Liver (tissue), 3 donors: ENCODE results near the gene KTN1.

Experiments
- ATF3 ChIP-seq: IDR thresholded peaks from 2 replicates; pipeline ENCODE4 v1.6.1; 2016; ENCODE audit warnings: antibody characterized with exemption
- EGR1 ChIP-seq, 2 donors: IDR thresholded peaks; 2 replicates each; pipeline ENCODE4 v1.6.1; 2016 to 2018; ENCODE audit warnings: antibody characterized with exemption in 2 of 2, low read depth in 2 of 2
- HNF4G ChIP-seq: IDR thresholded peaks from 2 replicates; pipeline ENCODE4 v1.6.1; 2016; ENCODE audit warnings: antibody characterized with exemption
- JUND ChIP-seq, 2 donors: IDR thresholded peaks; 2 replicates each; pipeline ENCODE4 v1.6.1; 2016; ENCODE audit warnings: antibody characterized with exemption in 2 of 2
- RAD21 ChIP-seq, 2 donors: IDR thresholded peaks; 2 replicates each; pipeline ENCODE4 v1.6.1; 2016; ENCODE audit warnings: antibody characterized with exemption in 2 of 2, mild to moderate bottlenecking in 2 of 2
- SP1 ChIP-seq: IDR thresholded peaks from 2 replicates; pipeline ENCODE4 v1.6.1; 2018; ENCODE audit warnings: antibody characterized with exemption, mild to moderate bottlenecking
- TAF1 ChIP-seq: conservative IDR thresholded peaks from 2 replicates; pipeline ENCODE4 v1.6.1; 2016; ENCODE audit warnings: antibody characterized with exemption, mild to moderate bottlenecking
- TF ChIP-seq, protein P1 (sequence below): fragments of 150-350 bp; IDR thresholded peaks from 2 replicates; pipeline ENCODE4 v1.5.1; 2017; ENCODE audit warnings: improper control_type of control experiment, low read depth, low read length; ENCODE audit not compliant: missing input control
- TF ChIP-seq, protein P2 (sequence below): IDR thresholded peaks from 2 replicates; pipeline ENCODE4 v1.6.1; 2016; ENCODE audit warnings: antibody characterized with exemption
- TF ChIP-seq, protein P3 (sequence below): IDR thresholded peaks from 2 replicates; pipeline ENCODE4 v1.6.1; 2016; ENCODE audit warnings: antibody characterized with exemption, mild to moderate bottlenecking
- donor health status: healthy.
- donor health status: healthy.

DNA sequence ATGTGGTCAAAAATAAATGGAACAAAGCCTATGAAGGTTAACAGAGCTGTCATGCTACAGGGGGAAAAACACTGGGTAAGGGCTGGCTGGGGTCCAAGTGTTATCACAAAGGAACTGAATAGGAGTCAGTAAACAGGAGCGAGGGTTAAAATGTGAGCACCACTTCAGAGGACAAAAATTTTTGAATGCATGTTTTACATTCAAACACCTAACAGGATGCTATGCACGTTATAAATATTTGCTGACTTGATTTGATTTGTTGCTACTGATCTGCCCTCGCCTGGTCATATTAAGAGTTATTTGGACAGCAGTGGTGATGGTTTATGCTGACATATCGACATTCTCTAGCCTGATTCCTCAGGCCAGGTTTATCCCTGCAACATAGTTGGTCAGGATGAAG lies 7.4 kb upstream of the KTN1 start:
- TF ChIP-seq, protein P1, sequence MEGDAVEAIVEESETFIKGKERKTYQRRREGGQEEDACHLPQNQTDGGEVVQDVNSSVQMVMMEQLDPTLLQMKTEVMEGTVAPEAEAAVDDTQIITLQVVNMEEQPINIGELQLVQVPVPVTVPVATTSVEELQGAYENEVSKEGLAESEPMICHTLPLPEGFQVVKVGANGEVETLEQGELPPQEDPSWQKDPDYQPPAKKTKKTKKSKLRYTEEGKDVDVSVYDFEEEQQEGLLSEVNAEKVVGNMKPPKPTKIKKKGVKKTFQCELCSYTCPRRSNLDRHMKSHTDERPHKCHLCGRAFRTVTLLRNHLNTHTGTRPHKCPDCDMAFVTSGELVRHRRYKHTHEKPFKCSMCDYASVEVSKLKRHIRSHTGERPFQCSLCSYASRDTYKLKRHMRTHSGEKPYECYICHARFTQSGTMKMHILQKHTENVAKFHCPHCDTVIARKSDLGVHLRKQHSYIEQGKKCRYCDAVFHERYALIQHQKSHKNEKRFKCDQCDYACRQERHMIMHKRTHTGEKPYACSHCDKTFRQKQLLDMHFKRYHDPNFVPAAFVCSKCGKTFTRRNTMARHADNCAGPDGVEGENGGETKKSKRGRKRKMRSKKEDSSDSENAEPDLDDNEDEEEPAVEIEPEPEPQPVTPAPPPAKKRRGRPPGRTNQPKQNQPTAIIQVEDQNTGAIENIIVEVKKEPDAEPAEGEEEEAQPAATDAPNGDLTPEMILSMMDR, result no peak
- TF ChIP-seq JUND (IDR thresholded peaks at IDR 0.05) (no peak), EGR1 (IDR thresholded peaks at IDR 0.05; ENCODE audit: low read depth in 2 of 2) (no peak), HNF4G (no peak), SP1 (no peak), TAF1 (no peak), ATF3 (no peak), RAD21 (IDR thresholded peaks at IDR 0.05) (no peak)
- TF ChIP-seq, protein P2, sequence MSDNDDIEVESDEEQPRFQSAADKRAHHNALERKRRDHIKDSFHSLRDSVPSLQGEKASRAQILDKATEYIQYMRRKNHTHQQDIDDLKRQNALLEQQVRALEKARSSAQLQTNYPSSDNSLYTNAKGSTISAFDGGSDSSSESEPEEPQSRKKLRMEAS, result no peak
- TF ChIP-seq, protein P3, sequence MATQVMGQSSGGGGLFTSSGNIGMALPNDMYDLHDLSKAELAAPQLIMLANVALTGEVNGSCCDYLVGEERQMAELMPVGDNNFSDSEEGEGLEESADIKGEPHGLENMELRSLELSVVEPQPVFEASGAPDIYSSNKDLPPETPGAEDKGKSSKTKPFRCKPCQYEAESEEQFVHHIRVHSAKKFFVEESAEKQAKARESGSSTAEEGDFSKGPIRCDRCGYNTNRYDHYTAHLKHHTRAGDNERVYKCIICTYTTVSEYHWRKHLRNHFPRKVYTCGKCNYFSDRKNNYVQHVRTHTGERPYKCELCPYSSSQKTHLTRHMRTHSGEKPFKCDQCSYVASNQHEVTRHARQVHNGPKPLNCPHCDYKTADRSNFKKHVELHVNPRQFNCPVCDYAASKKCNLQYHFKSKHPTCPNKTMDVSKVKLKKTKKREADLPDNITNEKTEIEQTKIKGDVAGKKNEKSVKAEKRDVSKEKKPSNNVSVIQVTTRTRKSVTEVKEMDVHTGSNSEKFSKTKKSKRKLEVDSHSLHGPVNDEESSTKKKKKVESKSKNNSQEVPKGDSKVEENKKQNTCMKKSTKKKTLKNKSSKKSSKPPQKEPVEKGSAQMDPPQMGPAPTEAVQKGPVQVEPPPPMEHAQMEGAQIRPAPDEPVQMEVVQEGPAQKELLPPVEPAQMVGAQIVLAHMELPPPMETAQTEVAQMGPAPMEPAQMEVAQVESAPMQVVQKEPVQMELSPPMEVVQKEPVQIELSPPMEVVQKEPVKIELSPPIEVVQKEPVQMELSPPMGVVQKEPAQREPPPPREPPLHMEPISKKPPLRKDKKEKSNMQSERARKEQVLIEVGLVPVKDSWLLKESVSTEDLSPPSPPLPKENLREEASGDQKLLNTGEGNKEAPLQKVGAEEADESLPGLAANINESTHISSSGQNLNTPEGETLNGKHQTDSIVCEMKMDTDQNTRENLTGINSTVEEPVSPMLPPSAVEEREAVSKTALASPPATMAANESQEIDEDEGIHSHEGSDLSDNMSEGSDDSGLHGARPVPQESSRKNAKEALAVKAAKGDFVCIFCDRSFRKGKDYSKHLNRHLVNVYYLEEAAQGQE, result no peak
